ENCODE results near the gene ZNF813. TPM values are rescaled to one million over a fixed set of nuclear protein-coding genes. Genes with fewer than 3 reads are reported as not detected.
"Not testable (repeated sequence)": the region's sequence is repeated elsewhere in the genome, so short reads cannot be mapped to it uniquely, and the experiment has no call there.

ZNF813 gene
- total RNA-seq, 1 donor from 2014 or later: 3.1 TPM

DNA sequence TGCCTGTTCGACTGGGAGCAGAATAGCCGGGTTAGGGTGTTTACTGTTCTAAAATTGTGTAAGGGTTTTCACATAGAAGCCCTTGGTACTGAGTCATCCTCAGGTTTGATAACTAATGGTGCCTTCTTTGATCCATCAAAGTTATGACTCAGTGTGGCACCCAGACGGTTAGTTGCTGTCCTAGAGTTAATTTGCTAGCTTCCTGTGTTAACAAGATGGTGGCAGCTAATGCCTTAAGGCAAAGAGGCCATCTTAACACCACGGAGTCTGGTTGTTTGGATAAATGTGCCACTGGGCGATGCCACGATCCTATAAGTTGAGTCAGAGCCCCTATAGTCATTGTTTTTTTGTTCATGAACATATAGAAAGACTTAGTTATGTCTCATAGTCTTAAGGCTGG is 7.9 kb downstream of the ZNF813 start:
- H3K9me3 ChIP-seq (ENCODE audit: control insufficient read depth in 3 of 3, low read length in 3 of 3); H3K9ac ChIP-seq (ENCODE audit: low read depth in 1 of 3, low read length in 3 of 3); H3K4me3 ChIP-seq (ENCODE audit: low read length in 3 of 3); H3K36me3 ChIP-seq (ENCODE audit: control insufficient read depth in 3 of 3, insufficient read depth in 3 of 3, low read length in 3 of 3); H3K4me1 ChIP-seq (ENCODE audit: control insufficient read depth in 3 of 3, insufficient read depth in 3 of 3, low read length in 3 of 3); H3K27me3 ChIP-seq (ENCODE audit: control insufficient read depth in 3 of 3, insufficient read depth in 3 of 3, low read length in 3 of 3); H3K27ac ChIP-seq (ENCODE audit: low read depth, low read length): not testable (repeated sequence)

GRCh38 chr19:53483751-53484150 is 16.2 kb downstream of the ZNF813 start:
- H3K36me3 ChIP-seq (ENCODE audit: control insufficient read depth in 3 of 3, insufficient read depth in 3 of 3, low read length in 3 of 3): peaks cover 7 to 22% (median 12%) of the 10 kb centered on the region in 3 donors
- not testable (repeated sequence) for H3K9me3 ChIP-seq (ENCODE audit: control insufficient read depth in 3 of 3, low read length in 3 of 3); H3K4me3 ChIP-seq (ENCODE audit: low read length in 3 of 3); H3K9ac ChIP-seq (ENCODE audit: low read depth in 1 of 3, low read length in 3 of 3); H3K4me1 ChIP-seq (ENCODE audit: control insufficient read depth in 3 of 3, insufficient read depth in 3 of 3, low read length in 3 of 3); H3K27me3 ChIP-seq (ENCODE audit: control insufficient read depth in 3 of 3, insufficient read depth in 3 of 3, low read length in 3 of 3); H3K27ac ChIP-seq (ENCODE audit: low read depth, low read length)

DNA sequence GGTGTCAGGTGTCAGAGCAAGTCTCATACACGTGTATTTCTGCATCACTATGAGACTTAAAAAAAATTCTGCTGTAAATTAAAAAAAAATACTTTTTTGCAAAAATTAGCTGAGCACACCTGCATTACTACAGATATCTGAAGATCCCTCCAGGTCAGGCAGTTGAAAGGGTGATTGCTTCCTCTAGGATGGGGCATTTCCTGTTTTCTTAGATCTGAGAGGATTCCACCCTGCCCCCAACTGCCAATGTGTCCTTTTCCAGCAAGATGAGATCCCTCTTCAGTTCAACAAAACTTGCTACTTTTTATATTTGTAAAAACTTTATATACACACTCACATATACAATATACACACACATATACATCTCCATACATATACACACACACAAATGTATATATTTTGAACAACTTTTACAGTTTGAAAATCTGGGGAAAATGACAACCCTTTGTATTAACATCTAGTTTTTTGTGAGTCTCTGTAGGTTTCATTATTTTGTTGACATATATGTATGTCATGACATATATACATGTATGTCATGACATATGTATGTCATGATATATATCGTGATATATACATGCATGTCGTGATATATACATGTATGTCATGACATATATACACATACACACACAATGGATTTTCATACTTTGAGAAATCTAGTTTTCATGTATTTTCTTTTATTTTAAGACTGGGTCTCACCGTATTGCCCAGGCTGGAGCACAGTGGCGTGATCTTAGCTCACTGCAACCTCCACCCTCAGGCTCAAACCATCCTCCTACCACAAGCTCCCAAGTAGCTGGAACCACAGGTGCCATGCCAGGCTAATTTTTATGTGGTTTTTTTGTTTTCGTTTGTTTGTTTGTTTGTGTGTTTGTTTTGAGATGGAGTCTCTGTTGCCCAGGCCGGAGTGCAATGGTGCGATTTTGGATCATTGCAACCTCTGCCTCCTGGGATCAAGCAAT is 17.8 kb downstream of the ZNF813 start:
- Histone ChIP-seq H3K27me3 (ENCODE audit: control insufficient read depth in 3 of 3, insufficient read depth in 3 of 3, low read length in 3 of 3) (no peaks in the 10 kb centered on the region), H3K36me3 (ENCODE audit: control insufficient read depth in 3 of 3, insufficient read depth in 3 of 3, low read length in 3 of 3) (peaks cover 7 to 24% (median 8%) of the 10 kb centered on the region in 3 donors), H3K4me1 (ENCODE audit: control insufficient read depth in 3 of 3, insufficient read depth in 3 of 3, low read length in 3 of 3) (no peaks in the 10 kb centered on the region), H3K4me3 (ENCODE audit: low read length in 3 of 3) (no peak overlapping the region), H3K9me3 (ENCODE audit: control insufficient read depth in 3 of 3, low read length in 3 of 3) (peaks cover 4 to 9% (median 4%) of the 10 kb centered on the region in 3 donors), H3K9ac (ENCODE audit: low read depth in 1 of 3, low read length in 3 of 3) (no peak overlapping the region), H3K27ac (ENCODE audit: low read depth, low read length) (no peak overlapping the region)

DNA sequence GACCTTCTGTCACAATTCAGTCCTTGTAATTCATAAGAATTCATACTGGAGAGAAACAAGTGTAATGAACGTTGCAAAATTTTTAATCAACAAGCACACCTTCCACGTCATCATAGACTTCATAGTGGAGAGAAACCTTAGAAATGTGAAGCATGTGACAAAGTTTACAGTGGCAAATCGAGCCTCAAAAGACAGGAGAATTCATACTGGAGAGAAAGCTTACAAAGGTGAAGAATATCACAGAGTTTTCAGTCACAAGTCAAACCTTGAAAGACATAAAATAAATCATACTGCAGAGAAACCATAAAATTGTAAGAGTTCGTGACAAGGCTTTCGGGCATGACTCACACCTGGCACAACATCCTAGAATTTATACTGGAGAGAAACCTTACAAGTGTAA is 24.6 kb downstream of the ZNF813 start:
- Histone ChIP-seq H3K4me3 (ENCODE audit: low read length in 3 of 3) (no peak overlapping the region), H3K4me1 (ENCODE audit: control insufficient read depth in 3 of 3, insufficient read depth in 3 of 3, low read length in 3 of 3) (no peaks in the 10 kb centered on the region), H3K9me3 (ENCODE audit: control insufficient read depth in 3 of 3, low read length in 3 of 3) (peaks cover 0 to 15% (median 4%) of the 10 kb centered on the region in 3 donors), H3K36me3 (ENCODE audit: control insufficient read depth in 3 of 3, insufficient read depth in 3 of 3, low read length in 3 of 3) (peaks cover 11 to 26% (median 18%) of the 10 kb centered on the region in 3 donors), H3K9ac (ENCODE audit: low read depth in 1 of 3, low read length in 3 of 3) (no peak overlapping the region), H3K27ac (ENCODE audit: low read depth, low read length) (no peak overlapping the region), H3K27me3 (ENCODE audit: control insufficient read depth in 3 of 3, insufficient read depth in 3 of 3, low read length in 3 of 3) (no peaks in the 10 kb centered on the region)

- H3K27ac ChIP-seq (ENCODE audit: low read depth, low read length); H3K4me3 ChIP-seq (ENCODE audit: low read length in 3 of 3); H3K4me1 ChIP-seq (ENCODE audit: control insufficient read depth in 3 of 3, insufficient read depth in 3 of 3, low read length in 3 of 3); H3K27me3 ChIP-seq (ENCODE audit: control insufficient read depth in 3 of 3, insufficient read depth in 3 of 3, low read length in 3 of 3); H3K9me3 ChIP-seq (ENCODE audit: control insufficient read depth in 3 of 3, low read length in 3 of 3); H3K9ac ChIP-seq (ENCODE audit: low read depth in 1 of 3, low read length in 3 of 3); H3K36me3 ChIP-seq (ENCODE audit: control insufficient read depth in 3 of 3, insufficient read depth in 3 of 3, low read length in 3 of 3): not testable (repeated sequence)
These were observed 29.9 kb downstream of the ZNF813 start for GRCh38 chr19:53497311-53498023.

- H3K4me1 ChIP-seq (ENCODE audit: control insufficient read depth in 3 of 3, insufficient read depth in 3 of 3, low read length in 3 of 3); H3K27ac ChIP-seq (ENCODE audit: low read depth, low read length); H3K4me3 ChIP-seq (ENCODE audit: low read length in 3 of 3); H3K9me3 ChIP-seq (ENCODE audit: control insufficient read depth in 3 of 3, low read length in 3 of 3); H3K36me3 ChIP-seq (ENCODE audit: control insufficient read depth in 3 of 3, insufficient read depth in 3 of 3, low read length in 3 of 3); H3K9ac ChIP-seq (ENCODE audit: low read depth in 1 of 3, low read length in 3 of 3); H3K27me3 ChIP-seq (ENCODE audit: control insufficient read depth in 3 of 3, insufficient read depth in 3 of 3, low read length in 3 of 3): not testable (repeated sequence)
These were observed 30.5 kb downstream of the ZNF813 start for GRCh38 chr19:53498024-53498395.

DNA sequence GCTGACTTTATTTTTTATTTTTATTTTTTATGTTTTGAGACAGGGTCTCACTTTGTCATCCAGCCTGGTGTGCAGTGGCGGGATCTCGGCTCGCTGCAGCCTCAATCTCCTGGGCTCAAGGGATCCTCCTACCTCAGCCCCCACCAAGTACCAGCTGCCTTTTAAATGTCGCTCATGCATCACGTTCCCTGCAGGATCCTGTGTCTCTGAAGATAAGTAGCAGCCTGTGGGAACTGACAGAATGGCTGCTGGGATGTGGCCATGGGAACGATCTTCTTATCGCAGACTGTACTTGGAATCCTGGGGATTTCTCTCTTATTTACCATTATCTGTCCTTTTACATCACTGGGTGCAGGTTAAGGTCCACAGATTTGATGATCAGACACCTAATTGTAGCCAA is 35.6 kb downstream of the ZNF813 start:
- not testable (repeated sequence) for H3K9ac ChIP-seq (ENCODE audit: low read depth in 1 of 3, low read length in 3 of 3); H3K4me1 ChIP-seq (ENCODE audit: control insufficient read depth in 3 of 3, insufficient read depth in 3 of 3, low read length in 3 of 3); H3K4me3 ChIP-seq (ENCODE audit: low read length in 3 of 3); H3K9me3 ChIP-seq (ENCODE audit: control insufficient read depth in 3 of 3, low read length in 3 of 3); H3K27me3 ChIP-seq (ENCODE audit: control insufficient read depth in 3 of 3, insufficient read depth in 3 of 3, low read length in 3 of 3); H3K36me3 ChIP-seq (ENCODE audit: control insufficient read depth in 3 of 3, insufficient read depth in 3 of 3, low read length in 3 of 3); H3K27ac ChIP-seq (ENCODE audit: low read depth, low read length)

GRCh38 chr19:53503671-53504364 is 36.3 kb downstream of the ZNF813 start:
- not testable (repeated sequence) for H3K9ac ChIP-seq (ENCODE audit: low read depth in 1 of 3, low read length in 3 of 3); H3K4me1 ChIP-seq (ENCODE audit: control insufficient read depth in 3 of 3, insufficient read depth in 3 of 3, low read length in 3 of 3); H3K27me3 ChIP-seq (ENCODE audit: control insufficient read depth in 3 of 3, insufficient read depth in 3 of 3, low read length in 3 of 3); H3K36me3 ChIP-seq (ENCODE audit: control insufficient read depth in 3 of 3, insufficient read depth in 3 of 3, low read length in 3 of 3); H3K9me3 ChIP-seq (ENCODE audit: control insufficient read depth in 3 of 3, low read length in 3 of 3); H3K4me3 ChIP-seq (ENCODE audit: low read length in 3 of 3); H3K27ac ChIP-seq (ENCODE audit: low read depth, low read length)

- not testable (repeated sequence) for H3K36me3 ChIP-seq (ENCODE audit: control insufficient read depth in 3 of 3, insufficient read depth in 3 of 3, low read length in 3 of 3); H3K9ac ChIP-seq (ENCODE audit: low read depth in 1 of 3, low read length in 3 of 3); H3K4me1 ChIP-seq (ENCODE audit: control insufficient read depth in 3 of 3, insufficient read depth in 3 of 3, low read length in 3 of 3); H3K27me3 ChIP-seq (ENCODE audit: control insufficient read depth in 3 of 3, insufficient read depth in 3 of 3, low read length in 3 of 3); H3K27ac ChIP-seq (ENCODE audit: low read depth, low read length); H3K9me3 ChIP-seq (ENCODE audit: control insufficient read depth in 3 of 3, low read length in 3 of 3)
- peak overlapping the region; percentile 29 to 61 (median 40) for H3K4me3 ChIP-seq (ENCODE audit: low read length in 3 of 3)
These were observed 36.8 kb downstream of the ZNF813 start for GRCh38 chr19:53504365-53504703.

DNA sequence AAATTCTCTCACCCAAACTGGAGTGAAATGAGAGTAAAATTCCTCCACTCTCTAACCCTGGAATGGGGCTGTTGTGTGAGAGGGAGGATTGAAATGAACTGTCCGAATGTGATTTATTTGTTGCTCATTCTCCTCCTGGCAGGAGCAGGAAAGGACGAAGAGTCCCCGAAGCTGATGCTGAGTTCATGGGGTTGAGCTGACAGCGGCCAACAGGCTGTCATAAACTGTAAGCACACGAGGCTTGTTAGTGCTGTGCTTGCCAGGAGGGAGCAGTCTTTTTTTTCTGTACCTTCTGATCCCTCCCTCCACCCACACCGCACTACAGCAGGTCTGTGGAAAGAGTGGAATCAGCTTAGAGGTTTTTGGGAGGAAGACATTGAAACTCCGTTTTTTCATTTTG is 37.4 kb downstream of the ZNF813 start:
- H3K27ac ChIP-seq (ENCODE audit: low read depth, low read length): no peak overlapping the region
- no peaks in the 10 kb centered on the region for H3K36me3 ChIP-seq (ENCODE audit: control insufficient read depth in 3 of 3, insufficient read depth in 3 of 3, low read length in 3 of 3)
- H3K9ac ChIP-seq (ENCODE audit: low read depth in 1 of 3, low read length in 3 of 3): peak overlapping the region in 1 of 3 donors; percentile 33
- H3K4me3 ChIP-seq (ENCODE audit: low read length in 3 of 3): peak overlapping the region; percentile 29 to 61 (median 40)
- peaks cover 0 to 2% (median 0%) of the 10 kb centered on the region in 3 donors for H3K4me1 ChIP-seq (ENCODE audit: control insufficient read depth in 3 of 3, insufficient read depth in 3 of 3, low read length in 3 of 3)
- H3K9me3 ChIP-seq (ENCODE audit: control insufficient read depth in 3 of 3, low read length in 3 of 3): no peaks in the 10 kb centered on the region
- H3K27me3 ChIP-seq (ENCODE audit: control insufficient read depth in 3 of 3, insufficient read depth in 3 of 3, low read length in 3 of 3): peaks cover 0 to 7% (median 4%) of the 10 kb centered on the region in 3 donors

All from skeletal muscle tissue (tissue), 4 donors.